Measurements from ENCODE around the gene FGD6. TPM values are rescaled to one million over a fixed set of nuclear protein-coding genes. Genes with fewer than 3 reads are reported as not detected.

The FGD6 gene
- total RNA-seq, 1 experiment from 2014 or later = 14.3 TPM

DNA sequence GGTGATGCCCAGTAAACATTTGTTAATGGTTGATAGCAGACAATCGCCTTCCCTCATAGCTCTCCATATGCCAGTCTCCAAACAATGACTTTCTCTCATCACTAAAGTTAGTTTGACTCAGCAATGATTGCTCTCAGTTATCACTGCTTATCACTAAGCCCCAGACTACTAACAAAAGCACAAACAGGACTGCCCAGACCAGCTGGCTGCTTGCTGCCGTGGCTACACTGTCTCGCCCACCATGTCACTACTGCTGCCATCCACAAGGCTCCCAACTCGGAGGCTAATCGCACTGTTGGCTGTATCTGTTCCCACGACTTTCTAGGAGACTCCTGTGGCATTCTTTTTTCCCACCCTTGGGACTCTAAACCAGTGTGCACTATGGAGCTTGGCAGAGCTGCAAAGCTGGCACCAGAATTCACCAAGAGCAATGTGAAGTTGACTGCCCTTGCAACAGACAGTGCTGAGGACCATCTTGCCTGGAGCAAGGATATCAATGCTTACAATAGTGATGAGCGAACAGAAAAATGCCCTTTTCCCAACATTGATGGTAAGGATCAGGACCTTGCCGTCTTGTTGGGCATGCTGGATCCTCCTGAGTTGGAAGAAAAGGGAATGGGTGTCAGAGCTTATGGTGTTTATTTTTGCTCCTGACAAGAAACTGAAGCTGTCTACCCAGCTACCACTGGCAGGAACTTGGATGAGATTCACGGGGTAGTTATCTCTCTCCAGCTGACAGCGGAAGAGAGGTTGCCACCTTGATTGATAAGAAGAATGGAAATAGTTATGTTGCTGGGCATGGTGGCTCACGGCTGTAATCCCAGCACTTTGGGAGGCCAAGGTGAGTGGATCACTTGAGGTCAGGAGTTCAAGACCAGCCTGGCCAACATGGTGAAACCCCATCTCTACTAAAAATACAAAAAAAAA, 116.7 kb downstream of the FGD6 start:
- no peak for DNase-seq

DNA sequence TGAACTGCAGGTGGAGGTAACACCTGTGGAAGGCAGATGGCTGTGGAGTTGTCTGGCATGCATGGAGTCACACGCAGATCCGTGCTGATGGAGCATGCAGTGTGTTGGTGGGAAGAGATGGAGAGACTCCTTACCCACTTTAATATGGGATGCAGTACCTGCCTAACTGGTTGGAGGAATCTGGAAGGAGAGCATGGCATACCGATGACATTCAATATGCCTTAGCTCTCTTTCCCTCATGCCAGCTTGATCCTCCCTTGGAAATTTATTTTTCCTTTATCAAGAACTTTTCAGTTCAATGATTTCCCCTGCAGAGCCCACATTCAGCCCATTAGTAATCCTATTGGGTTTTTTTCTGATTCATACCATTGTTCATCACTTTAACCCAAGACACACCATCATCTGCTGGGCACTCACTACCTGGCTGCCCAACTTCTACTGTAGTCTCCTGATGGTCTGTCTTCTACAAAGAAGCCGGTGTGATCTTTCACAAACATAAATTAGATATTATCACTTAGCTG, 117.9 kb downstream of the FGD6 start:
- intact Hi-C loops (cut with micrococcal nuclease) = no loop called here
- Histone ChIP-seq H3K4me1 (ENCODE audit: insufficient read depth, low read length) (peaks cover 68% of the 10 kb centered on the region), H3F3A (ENCODE audit: low read length, unreplicated experiment) (peaks cover 12% of the 10 kb centered on the region), H3K9me3 (ENCODE audit: low read length) (no peaks in the 10 kb centered on the region), H3K79me2 (ENCODE audit: low read length) (no peaks in the 10 kb centered on the region), H4K20me1 (ENCODE audit: low read length) (no peaks in the 10 kb centered on the region), H3K27me3 (ENCODE audit: low read length) (no peaks in the 10 kb centered on the region), H3K9ac (ENCODE audit: low read length) (no peak overlapping the region), H3K4me3 (ENCODE audit: low read length) (no peak overlapping the region), H2AFZ (ENCODE audit: low read length) (no peak overlapping the region), H3K36me3 (ENCODE audit: low read depth, low read length) (peaks cover 14% of the 10 kb centered on the region), H3K27ac (ENCODE audit: low read length) (peak overlapping the region; percentile 77), H3K9me2 (replicated peaks; ENCODE audit: low read length) (no peaks in the 10 kb centered on the region), H3K4me2 (ENCODE audit: low read length) (0 out of 2 replicates have a peak overlapping the region, but pooled peaks have one; percentile 52)
- ChIA-PET POLR2A (ENCODE audit: unreplicated experiment) (no interaction called here), CTCF (interaction anchor here (0.6 kb wide), 1 partner anchor 105 kb away, joined by 3 read pairs; no protein-coding TSS in a partner anchor)
- TF ChIP-seq EZH2phosphoT487 (IDR thresholded peaks at IDR 0.05; ENCODE audit: borderline replicate concordance, low read length) (no peak), CTCF (conservative IDR thresholded peaks at IDR 0.05; ENCODE audit: low read depth, low read length) (no peak)
- no peak for ATAC-seq
- peak; percentile 55 for DNase-seq
- TSS peak; percentile 57 for BruUV-seq (replicated peaks)

More for the DNA sequence above, 116.7 kb downstream of the FGD6 start:
- peaks cover 74% of the 10 kb centered on the region for H3K4me1 ChIP-seq (ENCODE audit: insufficient read depth, low read length)
- no peak overlapping the region for H3K9ac ChIP-seq (ENCODE audit: low read length)
- H3K27ac ChIP-seq (ENCODE audit: low read length) = no peak overlapping the region
- no peaks in the 10 kb centered on the region for H3K79me2 ChIP-seq (ENCODE audit: low read length)
- peaks cover 12% of the 10 kb centered on the region for H3F3A ChIP-seq (ENCODE audit: low read length, unreplicated experiment)
- TF ChIP-seq CTCF (conservative IDR thresholded peaks at IDR 0.05; ENCODE audit: low read depth, low read length) = no peak
- TF ChIP-seq EZH2 (IDR thresholded peaks at IDR 0.05; ENCODE audit: low read length, unreplicated experiment) = no peak
- no peak for TF ChIP-seq EZH2phosphoT487 (IDR thresholded peaks at IDR 0.05; ENCODE audit: borderline replicate concordance, low read length)
- POLR2A ChIA-PET (ENCODE audit: unreplicated experiment) = no interaction called here
- no peak overlapping the region for H3K4me2 ChIP-seq (ENCODE audit: low read length)
- H3K9me3 ChIP-seq (ENCODE audit: low read length) = no peaks in the 10 kb centered on the region
- no peaks in the 10 kb centered on the region for H3K27me3 ChIP-seq (ENCODE audit: low read length)
- H4K20me1 ChIP-seq (ENCODE audit: low read length) = no peaks in the 10 kb centered on the region
- H2AFZ ChIP-seq (ENCODE audit: low read length) = no peak overlapping the region
- H3K9me2 ChIP-seq (replicated peaks; ENCODE audit: low read length) = no peaks in the 10 kb centered on the region
- CTCF ChIA-PET = no interaction called here
- H3K36me3 ChIP-seq (ENCODE audit: low read depth, low read length) = peaks cover 14% of the 10 kb centered on the region
- BruUV-seq (replicated peaks) = no TSS peak
- intact Hi-C loops (cut with micrococcal nuclease) = loop anchor here (10.0 kb wide), 1 partner anchor 384 kb away; no protein-coding TSS in a partner anchor
- H3K4me3 ChIP-seq (ENCODE audit: low read length) = no peak overlapping the region
- ATAC-seq = no peak
